Esophagus squamous epithelium (tissue), 5 donors: ENCODE measurements around the gene LRP2BP. TPM values are rescaled to one million over a fixed set of nuclear protein-coding genes. Genes with fewer than 3 reads are reported as not detected.

Experiments
- DNase-seq: peaks from one replicate; lab custom pipeline; 2025; lab: John Stamatoyannopoulos, UW
- H3K27ac ChIP-seq, 4 donors: fragments of 200-600 bp; sonication (generic); one replicate each; pipeline ENCODE4 v1.5.1; 2016 to 2019; ENCODE audit warnings: mild to moderate bottlenecking in 1 of 4
- H3K27me3 ChIP-seq, 4 donors: fragments of 200-600 bp; sonication (generic); 1 replicate in 3 of 4; 2 replicates in 1 of 4; pipeline versions ENCODE4 v1.5.1 to v1.6.0; 2017 to 2021; ENCODE audit warnings: antibody characterized with exemption in 1 of 4
- H3K36me3 ChIP-seq, 3 donors: fragments of 200-600 bp; sonication (generic); one replicate each; pipeline ENCODE4 v1.5.1; 2016 to 2019
- H3K4me1 ChIP-seq, 3 donors: fragments of 200-600 bp; sonication (generic); one replicate each; pipeline ENCODE4 v1.5.1; 2017 to 2019
- H3K4me3 ChIP-seq, 4 donors: fragments of 200-600 bp; sonication (generic); 1 replicate in 3 of 4; 2 replicates in 1 of 4; pipeline ENCODE4 v1.5.1; 2016 to 2019; ENCODE audit warnings: mild to moderate bottlenecking in 2 of 4, moderate library complexity in 1 of 4
- H3K9me3 ChIP-seq, 3 donors: fragments of 200-600 bp; sonication (generic); one replicate each; pipeline ENCODE4 v1.5.1; 2016 to 2019
- POLR2A ChIP-seq, 4 donors: fragments of 450-650 bp; IDR thresholded peaks; one replicate each; pipeline ENCODE4 v1.6.1; 2017; ENCODE audit warnings: antibody characterized with exemption in 4 of 4, mild to moderate bottlenecking in 4 of 4, moderate library complexity in 3 of 4
- WGBS, 2 donors: methylation state at CpG; one replicate each; pipeline ENCODE4 v1.1.5; 2018; 5-methylcytosine and 5-hydroxymethylcytosine counted together
- intact Hi-C: fragments of 100-400 bp; cut with DNase I; formaldehyde crosslinking; loops from one replicate; pipeline ENCODE4 v1.15.0; 2022
- total RNA-seq, 4 donors: library from RNA; depleted of rRNA; stranded (reverse); fragments of >200 nt; gene quantifications; one replicate each; pipeline ENCODE4 v1.1.0, GENCODE V29; 2016
- TF ChIP-seq, protein P1 (sequence below), 6 experiments: fragments of 450-650 bp in 4 of 6; fragments of 200-600 bp in 2 of 6; sonication (generic) in 2 of 6; IDR thresholded peaks; one replicate each; pipeline ENCODE4 v1.5.1; 2016 to 2019; ENCODE audit warnings: antibody characterized with exemption in 6 of 6, mild to moderate bottlenecking in 4 of 6, moderate library complexity in 4 of 6
- donor health status: DM: yes; HTN: yes; CAD: no.

Gene LRP2BP
- total RNA-seq, 4 donors from 2014 or later = 0.08 to 0.57 (median 0.22) TPM; not detected in 1

- intact Hi-C loops = no loop called here
- H3K9me3 ChIP-seq = no peaks in the 10 kb centered on the region
- peaks cover 0 to 50% (median 0%) of the 10 kb centered on the region in 3 donors for H3K36me3 ChIP-seq
- no peak for TF ChIP-seq POLR2A (IDR thresholded peaks at IDR 0.05)
- TF ChIP-seq, protein P1, sequence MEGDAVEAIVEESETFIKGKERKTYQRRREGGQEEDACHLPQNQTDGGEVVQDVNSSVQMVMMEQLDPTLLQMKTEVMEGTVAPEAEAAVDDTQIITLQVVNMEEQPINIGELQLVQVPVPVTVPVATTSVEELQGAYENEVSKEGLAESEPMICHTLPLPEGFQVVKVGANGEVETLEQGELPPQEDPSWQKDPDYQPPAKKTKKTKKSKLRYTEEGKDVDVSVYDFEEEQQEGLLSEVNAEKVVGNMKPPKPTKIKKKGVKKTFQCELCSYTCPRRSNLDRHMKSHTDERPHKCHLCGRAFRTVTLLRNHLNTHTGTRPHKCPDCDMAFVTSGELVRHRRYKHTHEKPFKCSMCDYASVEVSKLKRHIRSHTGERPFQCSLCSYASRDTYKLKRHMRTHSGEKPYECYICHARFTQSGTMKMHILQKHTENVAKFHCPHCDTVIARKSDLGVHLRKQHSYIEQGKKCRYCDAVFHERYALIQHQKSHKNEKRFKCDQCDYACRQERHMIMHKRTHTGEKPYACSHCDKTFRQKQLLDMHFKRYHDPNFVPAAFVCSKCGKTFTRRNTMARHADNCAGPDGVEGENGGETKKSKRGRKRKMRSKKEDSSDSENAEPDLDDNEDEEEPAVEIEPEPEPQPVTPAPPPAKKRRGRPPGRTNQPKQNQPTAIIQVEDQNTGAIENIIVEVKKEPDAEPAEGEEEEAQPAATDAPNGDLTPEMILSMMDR (IDR thresholded peaks at IDR 0.05) = no peak
- no peak overlapping the region for H3K27ac ChIP-seq
- no peak overlapping the region for H3K4me3 ChIP-seq
- WGBS, 2 donors = 22 to 41% methylated on average over 2 of the region's 2 CpGs
- no peaks in the 10 kb centered on the region for H3K27me3 ChIP-seq
- H3K4me1 ChIP-seq = peaks cover 7 to 44% (median 11%) of the 10 kb centered on the region in 3 donors
- no peak for DNase-seq
Observed at GRCh38 chr4:185421366-185422124, 25.8 kb upstream of the LRP2BP start.

GRCh38 chr4:185416955-185417354 lies 21.2 kb upstream of the LRP2BP start:
- intact Hi-C loops = no loop called here
- peaks cover 0 to 18% (median 0%) of the 10 kb centered on the region in 3 donors for H3K4me1 ChIP-seq
- H3K27me3 ChIP-seq = no peaks in the 10 kb centered on the region
- no peak for DNase-seq
- H3K27ac ChIP-seq = no peak overlapping the region
- H3K9me3 ChIP-seq = no peaks in the 10 kb centered on the region
- H3K36me3 ChIP-seq = peaks cover 0 to 94% (median 0%) of the 10 kb centered on the region in 3 donors
- H3K4me3 ChIP-seq = no peak overlapping the region
- TF ChIP-seq POLR2A (IDR thresholded peaks at IDR 0.05) = no peak
- TF ChIP-seq, protein P1 (IDR thresholded peaks at IDR 0.05) = no peak

DNA sequence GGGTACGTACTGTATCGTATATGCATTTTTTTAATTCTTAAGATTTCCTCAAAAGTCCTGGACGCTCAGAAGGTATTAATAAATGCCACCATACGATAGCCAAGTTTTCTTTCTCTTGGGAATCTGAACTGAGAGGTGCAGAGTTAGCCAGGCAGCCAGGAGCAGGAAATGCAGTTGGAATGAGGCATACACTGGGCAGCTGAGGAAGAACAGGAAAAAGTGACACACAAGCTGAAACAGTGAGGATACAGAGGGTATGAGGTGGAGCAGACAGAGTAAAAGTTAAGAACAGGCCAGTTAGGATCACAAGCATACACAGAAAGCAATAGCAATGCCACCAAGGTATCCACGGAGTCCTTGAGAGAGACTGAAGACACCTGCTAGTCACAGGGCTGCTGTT lies 16.7 kb upstream of the LRP2BP start:
- WGBS, 2 donors = 82 to 94% methylated on average over 5 of the region's 5 CpGs

DNA sequence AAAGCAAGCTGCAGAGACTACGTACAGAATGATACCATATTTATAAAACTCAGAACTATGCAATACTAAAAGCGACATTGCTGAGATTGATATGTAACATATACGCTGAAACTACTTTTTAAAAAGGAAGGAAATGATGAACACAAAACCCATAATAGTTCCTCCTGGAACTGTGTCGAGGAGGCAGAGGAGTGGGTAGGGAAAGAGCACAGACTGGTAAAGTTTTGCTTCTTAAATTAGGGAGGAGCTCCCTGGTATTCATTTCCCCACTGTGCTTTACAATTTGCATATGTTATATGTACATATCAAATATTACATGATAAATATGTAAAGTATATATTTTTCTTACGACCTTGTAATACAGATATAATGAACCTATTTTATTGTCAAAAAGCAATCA lies 16.1 kb upstream of the LRP2BP start:
- H3K27ac ChIP-seq = no peak overlapping the region
- 76 to 79% methylated on average over 5 of the region's 5 CpGs for WGBS, 2 donors

More for the DNA sequence above, 16.7 kb upstream of the LRP2BP start:
- Histone ChIP-seq H3K4me3 (no peak overlapping the region), H3K4me1 (peaks cover 0 to 11% (median 0%) of the 10 kb centered on the region in 3 donors), H3K27ac (peak overlapping the region in 3 of 4 donors; percentile 3 to 59 (median 43)), H3K36me3 (peaks cover 0 to 94% (median 0%) of the 10 kb centered on the region in 3 donors), H3K9me3 (no peaks in the 10 kb centered on the region), H3K27me3 (no peaks in the 10 kb centered on the region)
- TF ChIP-seq POLR2A (IDR thresholded peaks at IDR 0.05) = no peak
- TF ChIP-seq, protein P1 (IDR thresholded peaks at IDR 0.05) = no peak
- intact Hi-C loops = no loop called here
- no peak for DNase-seq

GRCh38 chr4:185408432-185408831 lies 12.7 kb upstream of the LRP2BP start:
- DNase-seq = no peak
- H3K4me3 ChIP-seq = no peak overlapping the region
- 90 to 92% methylated on average over 2 of the region's 2 CpGs for WGBS, 2 donors
- peaks cover 0 to 11% (median 0%) of the 10 kb centered on the region in 3 donors for H3K4me1 ChIP-seq
- intact Hi-C loops = no loop called here
- H3K27ac ChIP-seq = no peak overlapping the region
- H3K9me3 ChIP-seq = no peaks in the 10 kb centered on the region
- H3K36me3 ChIP-seq = peaks cover 0 to 92% (median 0%) of the 10 kb centered on the region in 3 donors
- TF ChIP-seq POLR2A (IDR thresholded peaks at IDR 0.05) = no peak
- TF ChIP-seq, protein P1 (IDR thresholded peaks at IDR 0.05) = no peak
- H3K27me3 ChIP-seq = no peaks in the 10 kb centered on the region

More for the DNA sequence above, 16.1 kb upstream of the LRP2BP start:
- H3K4me1 ChIP-seq = peaks cover 0 to 11% (median 0%) of the 10 kb centered on the region in 3 donors
- no peaks in the 10 kb centered on the region for H3K9me3 ChIP-seq
- no peak for DNase-seq
- no peaks in the 10 kb centered on the region for H3K27me3 ChIP-seq
- H3K4me3 ChIP-seq = no peak overlapping the region
- TF ChIP-seq, protein P1 (IDR thresholded peaks at IDR 0.05) = no peak
- TF ChIP-seq POLR2A (IDR thresholded peaks at IDR 0.05) = no peak
- intact Hi-C loops = no loop called here
- H3K36me3 ChIP-seq = peaks cover 0 to 93% (median 0%) of the 10 kb centered on the region in 3 donors
